GM21737 (cell line): ENCODE data around the gene CCNY.
"Not testable (repeated sequence)": the region's sequence is repeated elsewhere in the genome, so short reads cannot be mapped to it uniquely, and the experiment has no call there.

Source experiments
- ATAC-seq: cut with Tn5 transposase; IDR thresholded peaks from one replicate; pipeline ENCODE4 v1.9.1; 2021; ENCODE audit warnings: mild to moderate bottlenecking, moderate library complexity; ENCODE audit not compliant: unreplicated experiment

CCNY gene

DNA sequence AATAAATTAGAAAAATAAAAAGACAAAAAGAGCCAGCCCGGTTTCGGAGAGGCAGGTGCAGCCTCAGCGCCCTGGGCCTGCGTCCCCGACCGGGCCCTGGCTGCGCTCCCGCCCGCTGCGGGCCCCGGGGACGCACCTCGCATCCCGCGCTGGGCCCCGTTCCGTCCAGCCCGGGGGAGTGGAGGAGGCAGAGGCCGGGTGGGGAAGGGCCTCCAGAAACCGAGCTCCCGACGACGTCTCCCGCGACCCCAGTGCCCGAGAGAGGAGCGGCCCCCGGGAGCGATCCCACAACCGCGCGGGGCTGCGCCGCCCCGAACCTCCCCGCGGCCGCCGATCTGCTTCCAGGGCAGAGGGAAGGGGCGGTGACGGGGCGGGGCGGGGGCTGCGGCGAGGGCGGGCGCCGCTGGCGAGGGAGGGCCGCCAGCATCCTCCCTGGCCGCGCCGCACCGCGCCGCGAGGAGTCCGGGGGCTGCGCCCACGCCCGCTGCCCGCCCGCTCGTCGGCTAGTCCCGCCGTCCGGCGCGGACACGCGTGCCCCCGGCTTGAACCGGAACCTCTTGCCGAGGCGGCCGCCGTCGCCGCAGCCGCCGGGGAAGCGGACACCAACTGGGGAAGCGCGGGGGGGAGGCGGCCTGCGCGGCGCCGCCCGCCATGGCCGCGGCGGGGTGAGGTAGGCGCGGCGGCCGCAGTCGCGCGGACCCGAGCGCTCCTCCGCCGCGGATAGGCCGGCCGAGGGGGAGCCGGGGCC, at the start of gene CCNY:
Gene CCNY (plus strand): TSS at position 426 of the 748 bp plus-strand sequence. CDS start 545 bp downstream, outside the sequence.
- ATAC-seq = peak; percentile 64

DNA sequence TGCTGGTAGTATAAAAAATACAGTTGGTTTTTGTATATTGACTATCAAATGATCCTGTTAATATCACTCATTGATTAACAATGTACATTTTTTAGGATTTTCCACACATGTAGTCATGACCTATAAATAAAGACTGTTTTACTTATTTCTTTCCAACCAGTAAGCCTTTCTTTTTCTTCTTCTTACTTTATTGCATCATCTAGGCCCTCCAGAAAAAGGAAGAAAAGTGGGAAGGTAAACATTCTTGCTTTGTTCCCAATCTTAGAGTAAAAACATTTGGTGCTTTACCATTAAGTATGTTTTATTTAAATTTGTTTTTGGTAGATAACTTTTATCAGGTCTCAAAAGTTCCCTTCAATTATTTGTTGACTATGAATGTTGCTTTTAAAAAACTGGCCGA, 47.1 kb upstream of the CCNY start:
- ATAC-seq = no peak

- no peak for ATAC-seq
Measured at GRCh38 chr10:35294506-35294905, 41.8 kb upstream of the CCNY start.

GRCh38 chr10:35299016-35299415, 37.3 kb upstream of the CCNY start:
- no peak for ATAC-seq

DNA sequence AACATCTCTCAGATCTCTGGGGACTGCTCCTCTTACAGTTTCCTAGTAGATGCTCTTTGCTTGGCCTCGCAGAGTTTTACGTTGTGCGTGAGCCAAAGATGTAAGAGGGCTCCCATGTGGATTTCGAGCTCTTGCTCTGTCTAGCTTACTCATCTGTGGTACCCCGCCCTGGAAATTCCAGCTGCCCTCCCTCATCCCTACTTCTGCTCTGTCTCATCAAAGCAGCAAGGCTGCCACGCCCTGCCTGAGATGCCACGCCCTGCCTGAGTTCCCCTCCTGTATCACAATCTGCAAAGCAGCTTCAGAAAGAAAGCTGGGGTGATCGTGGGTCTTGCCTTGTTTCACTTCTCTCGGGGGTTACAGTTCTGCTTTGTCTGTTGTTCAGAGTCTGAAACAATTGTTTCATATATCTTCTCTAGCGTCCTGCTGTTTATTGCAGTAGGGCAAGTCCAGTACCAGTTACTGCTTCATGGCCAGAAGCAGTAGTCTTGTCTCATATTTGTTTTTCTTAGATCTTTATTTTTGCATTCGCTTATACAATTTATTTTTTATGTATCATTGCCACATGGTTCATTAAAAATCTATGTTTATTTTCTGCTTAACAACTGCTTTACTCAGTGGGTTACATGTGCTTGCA, 36.1 kb upstream of the CCNY start:
- ATAC-seq = peak; percentile 96

DNA sequence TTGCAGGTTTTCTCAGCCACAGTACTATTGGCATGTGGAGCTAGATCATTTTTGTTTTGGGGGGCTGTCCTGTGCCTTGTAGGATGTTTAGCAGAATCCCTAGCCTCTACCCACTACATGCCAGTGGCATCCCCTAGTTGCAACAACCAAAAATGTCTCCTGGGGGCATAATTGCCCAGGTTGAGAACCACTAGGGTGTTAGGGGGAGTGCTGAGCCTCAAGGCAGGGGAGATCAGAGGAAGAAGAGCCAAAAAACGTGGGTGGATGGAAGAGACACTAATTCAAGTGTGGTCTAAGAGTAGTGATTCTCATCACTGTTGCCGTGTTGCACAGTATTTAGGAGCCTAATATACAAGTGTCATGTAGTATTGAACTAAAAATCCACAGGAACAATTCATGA, 31.7 kb upstream of the CCNY start:
- ATAC-seq = no peak

GRCh38 chr10:35306852-35307251, 29.5 kb upstream of the CCNY start:
- no peak for ATAC-seq

GRCh38 chr10:35307297-35307696, 29.0 kb upstream of the CCNY start:
- no peak for ATAC-seq

GRCh38 chr10:35308809-35309208, 27.5 kb upstream of the CCNY start:
- no peak for ATAC-seq

- ATAC-seq = not testable (repeated sequence)
Measured at GRCh38 chr10:35314142-35314541, 22.2 kb upstream of the CCNY start.

- ATAC-seq = not testable (repeated sequence)
Measured at GRCh38 chr10:35315235-35315634, 21.1 kb upstream of the CCNY start.

GRCh38 chr10:35316218-35316967, 19.9 kb upstream of the CCNY start:
- no peak for ATAC-seq

DNA sequence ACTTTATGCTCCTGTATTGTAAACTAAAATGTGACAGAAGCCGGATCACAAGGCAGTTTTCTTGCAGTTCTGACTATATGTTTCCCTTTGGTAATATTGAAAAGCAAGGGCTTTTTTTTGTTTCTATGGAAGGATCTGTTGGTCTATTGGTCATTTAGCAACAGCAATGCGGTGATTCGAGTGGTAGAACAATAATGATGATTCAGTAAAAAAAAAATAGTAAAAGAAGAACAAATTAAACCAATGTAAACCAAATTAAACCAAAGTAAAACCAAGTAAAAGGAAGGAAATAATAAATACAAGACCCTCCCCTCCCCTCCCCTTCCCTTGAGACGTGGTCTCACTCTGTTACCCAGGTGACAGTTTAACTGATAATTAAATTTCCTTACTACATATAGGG, 17.8 kb upstream of the CCNY start:
- no peak for ATAC-seq

- ATAC-seq = no peak
Measured at GRCh38 chr10:35320341-35320740, 16.0 kb upstream of the CCNY start.

DNA sequence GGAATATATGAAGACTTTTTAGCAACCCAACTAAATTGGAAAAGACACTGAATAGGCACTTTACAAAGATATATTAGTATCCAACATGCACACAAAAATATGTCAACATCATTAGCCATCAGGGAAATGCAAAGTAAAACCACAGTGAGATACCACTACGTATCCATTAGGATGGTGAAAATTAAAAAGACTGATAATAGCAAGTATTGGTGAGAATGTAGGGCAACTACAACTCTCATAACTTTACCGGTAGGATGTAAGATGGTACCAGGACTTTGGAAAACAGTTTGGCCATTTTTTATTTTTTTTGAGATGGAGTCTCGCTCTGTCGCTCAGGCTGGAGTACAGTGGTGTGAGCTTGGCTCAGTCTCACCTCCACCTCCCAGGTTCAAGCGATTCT, 13.7 kb upstream of the CCNY start:
- ATAC-seq = no peak

DNA sequence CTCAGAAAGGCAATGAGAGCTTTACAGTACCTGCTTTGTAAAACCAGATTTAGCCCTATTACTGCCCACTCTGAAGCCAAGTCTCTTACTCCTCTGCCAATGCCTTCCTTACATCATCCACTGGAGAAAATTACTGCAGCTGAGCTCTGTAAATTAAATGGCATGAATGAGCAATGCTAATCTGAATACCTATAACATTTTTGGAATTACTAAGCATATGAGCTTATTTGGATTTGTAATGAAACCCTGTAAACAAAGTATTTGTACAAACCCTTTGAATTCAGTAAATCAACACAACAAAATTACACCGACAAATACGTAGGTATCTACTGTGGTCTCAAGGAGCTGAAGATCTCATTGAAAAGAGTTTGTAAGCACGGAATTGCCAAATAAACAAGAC, 12.1 kb upstream of the CCNY start:
- ATAC-seq = no peak

- ATAC-seq = no peak
Measured at GRCh38 chr10:35326466-35327235, 9.7 kb upstream of the CCNY start.

DNA sequence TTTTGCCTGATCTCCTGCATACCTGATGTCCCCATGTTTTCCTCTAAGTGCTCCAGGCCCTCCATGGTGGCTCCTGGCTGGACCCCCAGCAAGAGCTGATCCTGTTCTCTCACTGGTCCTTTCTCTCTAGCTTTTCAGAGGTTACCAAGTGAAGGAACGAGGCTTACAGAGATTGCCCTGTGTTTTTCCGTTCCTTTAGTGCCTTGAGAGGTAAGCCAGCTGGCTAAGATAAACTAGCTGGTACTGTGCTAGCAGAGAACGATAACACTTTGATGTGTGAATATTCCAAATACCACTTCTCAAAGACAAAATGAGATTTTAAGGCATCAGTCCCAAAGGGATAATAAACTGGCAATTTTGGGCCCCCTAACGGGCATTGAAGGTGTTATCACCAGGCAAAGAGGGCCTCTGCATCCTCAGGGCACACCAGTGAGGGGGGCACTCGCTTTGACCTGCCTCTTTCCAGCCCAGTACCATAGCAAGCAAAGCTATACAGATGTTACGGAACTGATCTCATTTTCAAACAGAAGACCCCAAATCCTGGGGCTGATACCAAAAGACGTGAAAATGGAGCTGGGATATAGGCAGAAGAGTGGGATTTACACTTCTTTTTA, 8.4 kb upstream of the CCNY start:
- ATAC-seq = no peak

DNA sequence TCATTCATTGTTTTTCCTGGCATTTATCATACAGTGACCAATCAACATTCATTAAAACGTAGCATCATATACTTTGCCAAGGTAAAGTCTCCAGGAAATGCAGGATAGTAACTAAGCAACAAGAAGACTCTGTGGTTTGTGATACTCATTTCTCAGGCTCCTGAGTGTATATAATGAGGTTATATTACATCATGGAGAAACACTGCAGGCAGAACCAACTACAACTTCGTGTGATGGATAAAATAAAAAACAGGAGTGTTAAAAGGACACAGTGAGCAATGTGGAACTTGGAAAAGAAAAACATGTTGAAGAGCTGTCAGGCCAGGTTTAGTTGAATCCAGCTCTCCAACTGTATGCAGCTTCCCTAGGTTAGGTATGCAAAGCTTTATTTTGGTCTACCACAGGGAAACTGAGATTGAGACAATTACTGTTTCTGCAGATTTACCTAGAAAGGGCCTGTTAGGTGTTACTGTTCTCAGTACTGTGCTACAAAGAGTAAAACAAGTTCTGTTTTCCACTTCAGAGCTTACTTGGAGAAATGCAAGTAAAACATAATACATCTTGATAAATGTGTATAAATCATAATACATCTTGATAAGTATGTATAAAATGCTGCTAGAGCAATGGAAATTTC, 7.8 kb upstream of the CCNY start:
- ATAC-seq = no peak

- ATAC-seq = no peak
Measured at GRCh38 chr10:35329520-35329919, 6.8 kb upstream of the CCNY start.
